ENCODE measurements around the gene FKRP.
"Not testable (repeated sequence)": the region's sequence is repeated elsewhere in the genome, so short reads cannot be mapped to it uniquely, and the experiment has no call there.

FKRP gene

GRCh38 chr19:46745521-46746280, at the start of gene FKRP:
Gene FKRP (plus strand): TSS chr19:46746057. CDS start chr19:46755451, 9,394 bp downstream.
- peak in 1 of 2 donors; percentile 14 for DNase-seq (ENCODE audit: low read depth in 2 of 2)

- no peak for DNase-seq (ENCODE audit: low read depth in 2 of 2)
Observed at GRCh38 chr19:46696866-46697203, 49.0 kb upstream of the FKRP start.

GRCh38 chr19:46697204-46697960, 48.5 kb upstream of the FKRP start:
- DNase-seq (ENCODE audit: low read depth in 2 of 2), result no peak

GRCh38 chr19:46698395-46699321, 47.2 kb upstream of the FKRP start:
- DNase-seq (ENCODE audit: low read depth in 2 of 2), result no peak

GRCh38 chr19:46700704-46701103, 45.2 kb upstream of the FKRP start:
- DNase-seq (ENCODE audit: low read depth in 2 of 2), result no peak

GRCh38 chr19:46704379-46705076, 41.3 kb upstream of the FKRP start:
- DNase-seq (ENCODE audit: low read depth in 2 of 2), result peak; percentile 61 to 73

- DNase-seq (ENCODE audit: low read depth in 2 of 2), result no peak
Observed at GRCh38 chr19:46710687-46711086, 35.2 kb upstream of the FKRP start.

- not testable (repeated sequence) for DNase-seq (ENCODE audit: low read depth in 2 of 2)
Observed at GRCh38 chr19:46712768-46713338, 33.0 kb upstream of the FKRP start.

GRCh38 chr19:46713781-46714443, 31.9 kb upstream of the FKRP start:
- peak; percentile 46 for DNase-seq (ENCODE audit: low read depth in 2 of 2)

- DNase-seq (ENCODE audit: low read depth in 2 of 2), result peak in 1 of 2 donors; percentile 27
Observed at GRCh38 chr19:46714444-46715106, 31.3 kb upstream of the FKRP start.

- no peak for DNase-seq (ENCODE audit: low read depth in 2 of 2)
Observed at GRCh38 chr19:46715620-46715974, 30.3 kb upstream of the FKRP start.

GRCh38 chr19:46715975-46716671, 29.7 kb upstream of the FKRP start:
- DNase-seq (ENCODE audit: low read depth in 2 of 2), result no peak

GRCh38 chr19:46716672-46717033, 29.2 kb upstream of the FKRP start:
- DNase-seq (ENCODE audit: low read depth in 2 of 2), result no peak

- peak; percentile 83 to 86 for DNase-seq (ENCODE audit: low read depth in 2 of 2)
Observed at GRCh38 chr19:46717034-46717715, 28.7 kb upstream of the FKRP start, which contains the start of gene PRKD2. Gene PRKD2 (minus strand): TSS chr19:46717114. CDS start chr19:46716370, 744 bp downstream.

GRCh38 chr19:46717716-46718143, 28.1 kb upstream of the FKRP start:
- no peak for DNase-seq (ENCODE audit: low read depth in 2 of 2)

GRCh38 chr19:46718157-46718933, 27.5 kb upstream of the FKRP start:
- DNase-seq (ENCODE audit: low read depth in 2 of 2), result peak; percentile 37 to 57

GRCh38 chr19:46718934-46719622, 26.8 kb upstream of the FKRP start:
- no peak for DNase-seq (ENCODE audit: low read depth in 2 of 2)

All from stimulated activated CD8-positive, alpha-beta memory T cell treated with anti-CD3 and anti-CD28 coated beads, Interleukin-15, amount 100 ng/mL, for 48 hours (primary cell).